KMS-11 (cell line): ENCODE measurements around the gene LSM5.

Experiments
- H2AFZ ChIP-seq: fragments of 200-600 bp; sonication (generic); 2 replicates; pipeline ENCODE4 v1.6.1; 2016; ENCODE audit warnings: antibody characterized with exemption, mixed run types, low read depth
- H3K27ac ChIP-seq: fragments of 200-600 bp; sonication (generic); 2 replicates; pipeline ENCODE4 v1.6.1; 2016; ENCODE audit warnings: mild to moderate bottlenecking, mixed run types
- H3K27me3 ChIP-seq: fragments of 200-600 bp; sonication (generic); 2 replicates; pipeline ENCODE4 v1.6.1; 2017; ENCODE audit warnings: mild to moderate bottlenecking, low read depth, mixed run types, moderate library complexity; ENCODE audit not compliant: insufficient read depth
- H3K36me3 ChIP-seq: fragments of 200-600 bp; sonication (generic); 2 replicates; pipeline ENCODE4 v1.6.1; 2017; ENCODE audit warnings: mild to moderate bottlenecking, mixed run types; ENCODE audit not compliant: insufficient read depth
- H3K4me1 ChIP-seq: fragments of 200-600 bp; sonication (generic); 2 replicates; pipeline ENCODE4 v1.6.1; 2016; ENCODE audit warnings: mild to moderate bottlenecking, low read depth, mixed run types; ENCODE audit not compliant: poor library complexity, severe bottlenecking
- H3K4me2 ChIP-seq: fragments of 200-600 bp; sonication (generic); 2 replicates; pipeline ENCODE4 v1.7.0; 2016; ENCODE audit warnings: mild to moderate bottlenecking, mixed run types
- H3K4me3 ChIP-seq: fragments of 200-600 bp; sonication (generic); IDR thresholded peaks from 2 replicates; pipeline ENCODE4 v1.6.1; 2017; ENCODE audit warnings: low read depth, low read length, mixed read lengths; ENCODE audit not compliant: insufficient read depth
- H3K79me2 ChIP-seq: fragments of 200-600 bp; sonication (generic); 2 replicates; pipeline ENCODE4 v1.6.1; 2016; ENCODE audit warnings: low read depth, mixed run types; ENCODE audit not compliant: insufficient read depth
- H3K9ac ChIP-seq: fragments of 200-600 bp; sonication (generic); 2 replicates; pipeline ENCODE4 v1.6.1; 2016; ENCODE audit warnings: mild to moderate bottlenecking, mixed run types
- H4K20me1 ChIP-seq: fragments of 200-600 bp; sonication (generic); 2 replicates; pipeline ENCODE4 v1.6.1; 2016; ENCODE audit warnings: mild to moderate bottlenecking, mixed run types; ENCODE audit not compliant: insufficient read depth
- TF ChIP-seq, protein P1 (sequence below): fragments of 200-600 bp; sonication (generic); conservative IDR thresholded peaks from 2 replicates; pipeline ENCODE4 v1.6.1; 2017; ENCODE audit warnings: low read depth, mild to moderate bottlenecking, antibody characterized with exemption, low read length, moderate library complexity, mixed read lengths

The LSM5 gene

GRCh38 chr7:32515890-32516550 is 25.8 kb upstream of the LSM5 start:
- Histone ChIP-seq H3K4me2 (no peak overlapping the region), H3K36me3 (no peaks in the 10 kb centered on the region), H4K20me1 (no peaks in the 10 kb centered on the region), H3K79me2 (peaks cover 13% of the 10 kb centered on the region; the same call in 1 of the 2 replicates), H3K4me3 (no peak overlapping the region), H3K9ac (no peak overlapping the region), H3K27ac (no peak overlapping the region), H2AFZ (no peak overlapping the region), H3K4me1 (peaks cover 9% of the 10 kb centered on the region), H3K27me3 (no peaks in the 10 kb centered on the region)
- TF ChIP-seq, protein P1, sequence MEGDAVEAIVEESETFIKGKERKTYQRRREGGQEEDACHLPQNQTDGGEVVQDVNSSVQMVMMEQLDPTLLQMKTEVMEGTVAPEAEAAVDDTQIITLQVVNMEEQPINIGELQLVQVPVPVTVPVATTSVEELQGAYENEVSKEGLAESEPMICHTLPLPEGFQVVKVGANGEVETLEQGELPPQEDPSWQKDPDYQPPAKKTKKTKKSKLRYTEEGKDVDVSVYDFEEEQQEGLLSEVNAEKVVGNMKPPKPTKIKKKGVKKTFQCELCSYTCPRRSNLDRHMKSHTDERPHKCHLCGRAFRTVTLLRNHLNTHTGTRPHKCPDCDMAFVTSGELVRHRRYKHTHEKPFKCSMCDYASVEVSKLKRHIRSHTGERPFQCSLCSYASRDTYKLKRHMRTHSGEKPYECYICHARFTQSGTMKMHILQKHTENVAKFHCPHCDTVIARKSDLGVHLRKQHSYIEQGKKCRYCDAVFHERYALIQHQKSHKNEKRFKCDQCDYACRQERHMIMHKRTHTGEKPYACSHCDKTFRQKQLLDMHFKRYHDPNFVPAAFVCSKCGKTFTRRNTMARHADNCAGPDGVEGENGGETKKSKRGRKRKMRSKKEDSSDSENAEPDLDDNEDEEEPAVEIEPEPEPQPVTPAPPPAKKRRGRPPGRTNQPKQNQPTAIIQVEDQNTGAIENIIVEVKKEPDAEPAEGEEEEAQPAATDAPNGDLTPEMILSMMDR, result no peak

GRCh38 chr7:32513210-32513609 is 23.0 kb upstream of the LSM5 start:
- H3K36me3 ChIP-seq, result no peaks in the 10 kb centered on the region

GRCh38 chr7:32511791-32512190 is 21.6 kb upstream of the LSM5 start:
- Histone ChIP-seq H3K27ac (no peak overlapping the region), H3K4me1 (peaks cover 24% of the 10 kb centered on the region), H3K4me3 (no peak overlapping the region), H3K79me2 (peaks cover 39% of the 10 kb centered on the region), H2AFZ (no peak overlapping the region), H3K36me3 (no peaks in the 10 kb centered on the region), H3K27me3 (no peaks in the 10 kb centered on the region), H3K9ac (no peak overlapping the region), H3K4me2 (no peak overlapping the region), H4K20me1 (no peaks in the 10 kb centered on the region)
- TF ChIP-seq, protein P1, result no peak

More at GRCh38 chr7:32513210-32513609, 23.0 kb upstream of the LSM5 start:
- peaks cover 10% of the 10 kb centered on the region for H3K4me1 ChIP-seq
- no peak overlapping the region for H3K9ac ChIP-seq
- H4K20me1 ChIP-seq, result no peaks in the 10 kb centered on the region
- no peak overlapping the region for H3K4me2 ChIP-seq
- TF ChIP-seq, protein P1, result no peak
- no peak overlapping the region for H3K27ac ChIP-seq
- peaks cover 32% of the 10 kb centered on the region; the same call in 1 of the 2 replicates for H3K79me2 ChIP-seq
- no peak overlapping the region for H3K4me3 ChIP-seq
- no peaks in the 10 kb centered on the region for H3K27me3 ChIP-seq
- no peak overlapping the region for H2AFZ ChIP-seq

DNA sequence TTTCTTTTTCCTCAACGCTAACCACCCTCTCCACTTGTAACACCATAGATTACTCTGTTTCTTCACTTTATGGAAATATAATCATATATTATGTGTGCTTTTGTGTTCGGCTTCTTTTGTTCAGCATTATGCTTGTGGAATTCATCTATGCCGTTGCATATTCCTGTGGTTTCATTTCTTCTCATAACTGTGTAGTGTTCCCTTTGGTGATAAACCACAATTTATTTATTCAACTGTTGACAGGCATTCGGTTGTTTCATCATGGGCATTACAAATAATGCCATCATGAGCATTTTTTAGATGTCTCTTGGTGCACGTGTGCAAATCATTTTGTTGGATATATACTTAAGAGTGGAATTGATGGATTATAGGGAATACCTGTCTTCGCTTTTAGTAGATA is 17.2 kb upstream of the LSM5 start:
- no peak overlapping the region; the same call in 1 of the 2 replicates for H3K4me2 ChIP-seq
- no peaks in the 10 kb centered on the region for H3K27me3 ChIP-seq
- H4K20me1 ChIP-seq, result no peaks in the 10 kb centered on the region
- no peaks in the 10 kb centered on the region for H3K36me3 ChIP-seq
- H3K9ac ChIP-seq, result no peak overlapping the region
- no peak overlapping the region for H2AFZ ChIP-seq
- TF ChIP-seq, protein P1, result no peak
- H3K4me1 ChIP-seq, result peaks cover 42% of the 10 kb centered on the region
- H3K27ac ChIP-seq, result no peak overlapping the region
- H3K4me3 ChIP-seq, result no peak overlapping the region
- H3K79me2 ChIP-seq, result peaks cover 74% of the 10 kb centered on the region
